ENCODE results near the gene KCNS1. TPM values are rescaled to one million over a fixed set of nuclear protein-coding genes. Genes with fewer than 3 reads are reported as not detected.
"Not testable (repeated sequence)": the region's sequence is repeated elsewhere in the genome, so short reads cannot be mapped to it uniquely, and the experiment has no call there.

KCNS1 gene, protein sequence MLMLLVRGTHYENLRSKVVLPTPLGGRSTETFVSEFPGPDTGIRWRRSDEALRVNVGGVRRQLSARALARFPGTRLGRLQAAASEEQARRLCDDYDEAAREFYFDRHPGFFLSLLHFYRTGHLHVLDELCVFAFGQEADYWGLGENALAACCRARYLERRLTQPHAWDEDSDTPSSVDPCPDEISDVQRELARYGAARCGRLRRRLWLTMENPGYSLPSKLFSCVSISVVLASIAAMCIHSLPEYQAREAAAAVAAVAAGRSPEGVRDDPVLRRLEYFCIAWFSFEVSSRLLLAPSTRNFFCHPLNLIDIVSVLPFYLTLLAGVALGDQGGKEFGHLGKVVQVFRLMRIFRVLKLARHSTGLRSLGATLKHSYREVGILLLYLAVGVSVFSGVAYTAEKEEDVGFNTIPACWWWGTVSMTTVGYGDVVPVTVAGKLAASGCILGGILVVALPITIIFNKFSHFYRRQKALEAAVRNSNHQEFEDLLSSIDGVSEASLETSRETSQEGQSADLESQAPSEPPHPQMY
- total RNA-seq (ENCODE audit: low replicate concordance) = 0.18 TPM in 1 of 2 replicates, not detected in the other

DNA sequence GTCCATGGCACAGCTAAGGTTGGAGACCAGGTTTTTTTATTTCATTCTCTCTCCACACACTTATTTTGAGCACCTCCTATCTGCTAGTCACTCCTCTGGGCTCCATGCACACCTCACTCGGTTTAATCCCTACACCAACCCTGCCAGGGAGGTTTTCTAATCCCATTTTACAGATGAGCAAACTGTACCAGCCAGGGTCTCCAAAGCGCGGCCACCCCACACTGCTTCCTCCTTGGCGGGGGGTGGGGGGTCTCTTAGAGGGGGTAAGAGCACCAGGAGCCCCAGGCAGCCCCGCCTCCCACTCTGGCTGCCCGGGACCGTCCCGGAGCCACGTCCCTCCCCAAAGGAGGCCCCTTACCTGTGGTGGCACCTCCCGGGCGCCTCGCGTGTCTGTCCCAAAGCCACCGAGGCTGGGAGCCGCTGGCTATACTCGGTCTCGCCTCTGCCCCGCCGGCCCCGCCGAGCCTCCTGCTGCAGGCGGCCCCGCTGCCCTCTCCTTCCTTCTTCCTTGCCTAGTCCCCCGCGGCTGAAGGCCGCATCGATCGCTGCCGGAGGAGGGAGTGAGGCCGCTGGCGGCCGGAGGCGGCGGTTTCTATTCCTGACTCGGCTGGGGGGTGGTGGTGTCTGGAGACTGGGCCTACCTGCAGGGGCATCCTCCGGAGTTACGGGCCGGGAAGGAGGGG, at the start of gene KCNS1:
Gene KCNS1, minus strand, starts transcription at position 565 of the 683 bp plus-strand sequence. CDS start 1,891 bp downstream, outside the sequence.
- H3K4me3 ChIP-seq (ENCODE audit: low read depth, low read length) = no peak within 1 kb of the TSS
- DNase-seq (ENCODE audit: low read depth) = no peak

DNA sequence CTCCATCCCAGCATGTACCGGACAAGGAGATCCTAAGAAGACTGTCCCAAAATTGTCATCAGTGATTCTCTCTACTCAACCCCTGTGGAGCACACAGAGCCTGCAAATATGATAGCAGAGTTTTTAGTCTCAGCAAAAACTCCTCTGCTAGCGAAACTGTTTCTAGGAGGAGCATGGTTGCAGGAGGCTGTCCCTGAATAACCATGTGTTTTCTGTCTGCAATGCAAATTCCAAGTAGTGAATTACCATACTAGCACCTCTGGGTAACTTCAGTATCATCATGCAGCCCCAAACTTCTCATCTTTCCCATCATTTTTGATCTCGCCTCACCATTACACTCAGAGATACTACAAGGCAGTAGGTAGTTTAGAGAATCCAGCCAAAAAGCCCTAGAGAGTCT, 48.1 kb upstream of the KCNS1 start:
- DNase-seq (ENCODE audit: low read depth) = no peak
- no peak overlapping the region for H3K4me3 ChIP-seq (ENCODE audit: low read depth, low read length)
- TF ChIP-seq, protein P1, sequence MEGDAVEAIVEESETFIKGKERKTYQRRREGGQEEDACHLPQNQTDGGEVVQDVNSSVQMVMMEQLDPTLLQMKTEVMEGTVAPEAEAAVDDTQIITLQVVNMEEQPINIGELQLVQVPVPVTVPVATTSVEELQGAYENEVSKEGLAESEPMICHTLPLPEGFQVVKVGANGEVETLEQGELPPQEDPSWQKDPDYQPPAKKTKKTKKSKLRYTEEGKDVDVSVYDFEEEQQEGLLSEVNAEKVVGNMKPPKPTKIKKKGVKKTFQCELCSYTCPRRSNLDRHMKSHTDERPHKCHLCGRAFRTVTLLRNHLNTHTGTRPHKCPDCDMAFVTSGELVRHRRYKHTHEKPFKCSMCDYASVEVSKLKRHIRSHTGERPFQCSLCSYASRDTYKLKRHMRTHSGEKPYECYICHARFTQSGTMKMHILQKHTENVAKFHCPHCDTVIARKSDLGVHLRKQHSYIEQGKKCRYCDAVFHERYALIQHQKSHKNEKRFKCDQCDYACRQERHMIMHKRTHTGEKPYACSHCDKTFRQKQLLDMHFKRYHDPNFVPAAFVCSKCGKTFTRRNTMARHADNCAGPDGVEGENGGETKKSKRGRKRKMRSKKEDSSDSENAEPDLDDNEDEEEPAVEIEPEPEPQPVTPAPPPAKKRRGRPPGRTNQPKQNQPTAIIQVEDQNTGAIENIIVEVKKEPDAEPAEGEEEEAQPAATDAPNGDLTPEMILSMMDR (IDR thresholded peaks at IDR 0.05; ENCODE audit: insufficient read depth, low read length) = no peak

More for the DNA sequence above, at the start of gene KCNS1:
- TF ChIP-seq, protein P1 (IDR thresholded peaks at IDR 0.05; ENCODE audit: insufficient read depth, low read length) = no peak

DNA sequence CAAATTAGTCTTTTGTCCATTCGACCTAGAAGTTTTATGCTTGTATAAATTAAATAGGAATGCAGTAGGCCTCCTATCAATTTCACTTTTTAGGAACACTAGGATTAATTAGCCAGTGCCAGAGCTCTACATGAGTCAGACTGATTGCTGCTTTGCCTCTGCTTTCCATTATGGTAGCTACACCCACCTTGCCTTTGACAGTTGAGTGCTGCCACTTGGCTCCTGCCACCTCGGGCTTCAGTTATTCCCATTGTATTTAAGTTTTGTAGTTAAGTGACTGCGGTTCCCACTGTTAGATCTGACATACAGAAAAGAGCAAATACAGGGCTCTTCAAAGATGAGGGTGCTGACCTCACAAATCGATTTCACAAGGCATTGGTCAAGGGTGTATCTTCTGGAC, 39.9 kb upstream of the KCNS1 start:
- no peak for DNase-seq (ENCODE audit: low read depth)
- no peak overlapping the region for H3K4me3 ChIP-seq (ENCODE audit: low read depth, low read length)
- TF ChIP-seq, protein P1 (IDR thresholded peaks at IDR 0.05; ENCODE audit: insufficient read depth, low read length) = no peak

DNA sequence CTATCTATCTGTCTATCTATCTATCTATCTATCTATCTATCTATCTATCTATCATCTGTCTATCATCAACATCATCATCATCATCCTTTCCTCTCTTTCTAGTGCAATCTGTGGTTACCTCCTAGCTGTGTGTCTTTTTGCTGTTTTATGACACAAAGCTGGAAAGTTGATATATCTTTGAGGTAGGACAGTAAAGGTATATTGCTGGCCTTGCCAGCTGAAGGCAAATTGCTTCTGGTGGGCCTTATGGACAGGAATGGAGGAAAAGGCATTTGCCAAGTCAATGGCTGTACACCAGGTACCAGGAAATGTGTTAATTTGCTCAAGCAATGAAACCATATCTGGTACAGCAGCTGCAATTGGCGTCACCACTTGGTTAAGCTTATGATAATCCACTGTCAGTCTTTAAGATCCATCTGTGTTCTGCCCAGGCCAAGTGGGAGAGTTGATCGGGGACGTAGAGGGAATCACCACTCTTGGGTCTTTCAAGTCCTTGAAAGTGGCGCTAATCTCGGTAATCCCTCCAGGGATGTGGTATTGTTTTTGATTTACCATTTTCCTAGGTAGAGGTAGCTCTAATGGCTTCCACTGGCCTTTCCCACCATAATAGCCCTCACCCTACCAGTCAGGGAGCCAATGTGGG, 38.9 kb upstream of the KCNS1 start:
- DNase-seq (ENCODE audit: low read depth) = not testable (repeated sequence)

DNA sequence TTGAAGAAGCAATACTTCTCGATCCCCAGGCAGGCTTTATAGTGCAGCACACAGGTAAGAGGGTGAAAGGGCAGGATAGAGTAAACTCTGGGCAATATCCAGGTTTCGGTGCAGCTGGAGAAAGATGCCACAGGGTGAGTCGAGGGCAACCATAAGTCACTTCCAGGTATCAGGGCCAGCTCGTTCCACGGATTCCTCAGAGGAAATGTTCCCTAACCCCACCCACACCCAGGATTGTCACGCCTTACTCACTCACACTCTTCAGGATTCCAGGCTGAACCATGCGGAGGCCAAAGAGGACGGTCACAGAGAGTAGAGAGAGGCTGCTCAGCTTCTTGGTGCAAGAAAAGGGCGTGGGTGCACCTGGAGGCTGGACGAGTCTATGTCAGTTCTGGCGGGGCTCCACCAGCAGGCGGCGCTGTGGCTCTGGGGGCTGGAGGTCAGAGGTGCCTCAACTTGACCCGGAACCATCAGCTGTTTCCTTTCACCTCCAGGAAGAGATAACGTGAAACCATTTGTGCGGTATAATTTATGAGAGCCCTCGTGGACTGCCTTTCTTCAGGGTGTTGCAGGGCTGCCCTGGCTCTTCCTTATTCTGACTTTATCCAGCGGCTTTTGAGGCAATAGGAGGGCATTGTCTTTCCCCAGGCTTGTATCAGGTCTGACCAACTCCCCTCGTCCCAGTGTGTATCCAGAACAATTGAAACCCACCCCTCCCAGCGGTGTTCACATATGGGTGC, 37.8 kb upstream of the KCNS1 start:
- DNase-seq (ENCODE audit: low read depth) = no peak
- no peak overlapping the region for H3K4me3 ChIP-seq (ENCODE audit: low read depth, low read length)
- TF ChIP-seq, protein P1 (IDR thresholded peaks at IDR 0.05; ENCODE audit: insufficient read depth, low read length) = peak; percentile 71

More for the DNA sequence above, 38.9 kb upstream of the KCNS1 start:
- not testable (repeated sequence) for H3K4me3 ChIP-seq (ENCODE audit: low read depth, low read length)

DNA sequence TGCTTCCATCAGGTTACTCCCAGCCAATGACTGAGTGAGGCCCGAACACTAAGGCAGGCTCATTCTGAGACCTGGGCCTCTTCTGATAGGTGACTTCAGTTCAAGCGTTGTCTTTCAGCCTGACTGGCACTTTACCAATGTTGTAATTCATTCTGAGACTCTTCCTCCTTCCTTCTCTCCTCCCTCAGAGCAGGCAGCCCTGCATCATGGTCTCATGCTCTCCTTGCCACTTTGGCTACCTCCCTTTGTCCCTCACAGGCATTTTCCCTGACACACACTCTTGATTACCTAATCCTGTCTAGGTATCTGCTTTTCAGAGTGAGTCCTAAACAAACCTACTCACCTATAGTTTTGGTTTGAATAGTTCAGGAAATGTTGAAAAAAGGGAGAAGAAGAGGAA, 36.0 kb upstream of the KCNS1 start:
- DNase-seq (ENCODE audit: low read depth) = no peak
- TF ChIP-seq, protein P1 (IDR thresholded peaks at IDR 0.05; ENCODE audit: insufficient read depth, low read length) = no peak
- H3K4me3 ChIP-seq (ENCODE audit: low read depth, low read length) = no peak overlapping the region

Measured in fibroblast of the aortic adventitia (primary cell).